Measurements from ENCODE around the gene VPS33B. TPM values are rescaled to one million over a fixed set of nuclear protein-coding genes. Genes with fewer than 3 reads are reported as not detected.

VPS33B gene
- total and polyA plus RNA-seq, 2 of the 8 experiments (the other 6 are each of a cell fraction or from before 2014, with no cell fraction given): 11.8 to 17.3 TPM

GRCh38 chr15:90954712-90955623 lies 67.4 kb downstream of the VPS33B start, which contains the start of gene RCCD1 (continued):
- no peak for TF ChIP-seq CHD7 (IDR thresholded peaks at IDR 0.05; ENCODE audit: insufficient replicate concordance, low read length)
- no peak for TF ChIP-seq JUN (IDR thresholded peaks at IDR 0.05; ENCODE audit: low read depth, low read length)
- no peak for TF ChIP-seq SP2 (IDR thresholded peaks at IDR 0.05; ENCODE audit: low read length)
- peak; percentile 68 for TF ChIP-seq ASH2L (IDR thresholded peaks at IDR 0.05; ENCODE audit: low read length)
- TF ChIP-seq CHD2 (IDR thresholded peaks at IDR 0.05; ENCODE audit: low read length): peak; percentile 32; the same call in 1 of the 2 replicates
- TF ChIP-seq HDAC6 (IDR thresholded peaks at IDR 0.05; ENCODE audit: low read depth, low read length): no peak
- no peak for TF ChIP-seq TEAD4 (IDR thresholded peaks at IDR 0.05; ENCODE audit: low read depth, low read length)
- peak; percentile 95 for TF ChIP-seq MAX (IDR thresholded peaks at IDR 0.05)
- TF ChIP-seq KDM5A (IDR thresholded peaks at IDR 0.05; ENCODE audit: low read length): no peak

All from H1 (cell line).